Measurements from ENCODE around the gene BCL7B.
A peak's percentile ranks its signal among the peaks of the same experiment; 100 is the strongest.
"Not testable (repeated sequence)": the region's sequence is repeated elsewhere in the genome, so short reads cannot be mapped to it uniquely, and the experiment has no call there.

The BCL7B gene

DNA sequence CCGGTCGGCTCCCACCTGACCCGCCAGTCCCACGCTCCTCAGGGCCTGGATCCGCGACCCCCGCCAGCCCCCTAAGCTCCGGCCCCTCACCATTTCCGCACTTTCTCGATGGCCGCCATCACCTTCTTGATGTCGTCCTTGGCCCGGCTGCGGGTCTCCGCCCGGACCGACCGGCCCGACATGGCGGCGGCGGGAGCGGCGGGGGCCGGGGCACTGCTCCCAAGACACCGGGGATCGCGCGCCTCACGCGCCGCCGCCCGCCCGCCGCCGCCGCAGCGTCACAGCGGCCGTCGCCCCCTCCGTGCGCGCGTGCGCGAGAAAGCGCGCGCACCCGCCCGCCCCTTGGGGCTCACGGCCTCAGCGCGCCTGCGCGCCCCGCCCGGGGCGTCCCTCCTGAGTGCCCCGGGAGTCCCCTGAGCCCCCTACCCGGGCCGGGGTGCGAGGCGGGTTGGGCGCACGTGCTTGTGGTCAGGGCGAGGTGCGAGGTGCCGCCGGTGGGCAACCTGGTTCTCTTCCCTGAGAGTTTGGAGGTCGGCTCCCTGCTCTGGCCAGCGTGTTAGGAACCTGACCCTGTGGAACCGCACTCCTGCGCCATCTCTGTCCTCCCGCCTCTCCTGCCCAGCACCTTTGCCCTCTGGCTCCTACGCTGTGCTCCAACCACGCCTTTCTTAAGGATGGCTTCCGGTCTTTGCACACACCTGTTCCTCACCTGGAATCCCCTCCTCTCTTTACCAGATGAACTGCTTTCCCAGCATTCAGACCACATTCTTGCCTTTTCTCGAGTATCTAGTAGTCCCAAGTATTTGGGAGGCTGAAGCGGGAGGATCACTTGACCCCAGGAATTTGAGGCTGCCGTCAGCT, at the start of gene BCL7B:
TSS of gene BCL7B (minus strand) at position 294 of the 861 bp plus-strand sequence. CDS start at position 182, 112 bp downstream.
- DNase-seq: peak; percentile 83

DNA sequence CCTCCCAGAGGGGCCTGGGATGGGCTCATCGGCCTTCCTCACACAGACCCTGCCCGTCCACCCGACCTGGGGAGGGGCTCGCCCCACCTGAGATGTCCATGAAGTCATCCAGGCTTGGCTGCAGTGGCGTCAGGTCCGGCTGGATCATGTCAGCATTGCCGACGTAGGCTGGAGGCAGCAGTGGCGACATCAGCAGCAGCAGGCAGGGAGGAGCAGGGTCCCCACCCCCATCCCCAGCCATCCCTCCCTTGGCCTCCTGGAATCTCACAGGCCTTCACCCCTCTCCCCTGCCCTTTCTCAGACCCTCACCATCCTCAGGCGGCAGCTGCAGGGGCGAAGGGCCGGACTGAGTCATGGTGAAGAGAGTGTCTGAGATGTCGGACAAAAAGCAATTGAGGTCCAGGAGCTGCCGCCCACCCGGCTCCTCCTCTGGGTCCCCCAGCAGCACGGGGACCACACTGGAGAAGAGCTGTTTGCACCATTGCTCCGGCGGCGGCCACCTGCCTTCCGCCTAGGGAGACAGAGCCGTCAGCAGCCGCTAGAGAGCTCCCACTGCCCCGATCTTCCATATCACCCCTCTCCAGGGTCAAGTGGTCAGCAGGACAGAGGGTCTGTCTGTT, 48.2 kb upstream of the BCL7B start:
- DNase-seq: no peak

DNA sequence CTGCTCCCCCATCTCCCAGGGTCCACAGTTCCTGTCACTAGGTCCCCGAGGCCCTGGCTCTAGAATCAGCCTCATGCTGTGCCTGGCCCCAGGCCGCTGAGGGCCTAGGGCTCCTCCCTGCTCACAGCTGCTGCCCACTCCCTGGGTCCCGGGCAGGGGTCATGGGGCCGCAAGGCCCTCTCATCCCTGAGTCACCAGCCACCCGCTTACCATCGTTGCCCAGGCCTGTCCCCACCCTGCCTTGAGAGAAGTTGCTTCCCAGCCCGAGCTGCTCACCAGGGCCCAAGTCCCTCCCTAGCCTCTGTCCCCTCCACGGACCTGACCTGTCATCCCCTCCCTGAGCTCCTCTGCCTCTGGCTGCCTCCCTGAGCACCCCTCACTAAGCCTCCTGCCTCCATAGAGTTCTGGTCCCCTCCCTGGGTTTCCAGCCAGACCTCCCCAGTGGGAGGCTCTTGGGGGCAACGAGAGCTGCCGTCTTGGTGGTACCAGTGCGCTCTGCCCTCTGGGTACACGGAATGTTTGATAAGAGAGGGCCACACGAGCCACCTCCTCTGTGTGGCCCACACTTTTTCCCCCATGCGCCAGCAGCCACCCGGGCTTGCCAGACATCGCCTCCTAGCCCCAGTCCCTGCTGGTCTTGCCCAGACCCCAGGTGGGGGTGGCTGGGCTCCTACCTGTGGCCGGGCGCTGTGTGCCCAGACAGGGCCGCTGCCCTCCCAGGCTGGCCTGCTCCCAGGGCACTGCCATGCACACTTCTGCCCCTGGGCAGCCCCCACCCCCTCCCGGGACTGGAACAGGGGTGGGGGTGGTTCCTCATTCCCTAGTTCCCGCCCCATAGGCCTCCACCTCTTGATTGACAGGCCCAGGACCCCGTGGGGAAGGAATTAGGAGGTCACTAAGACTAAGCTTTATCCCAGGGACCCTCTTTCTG, 45.5 kb upstream of the BCL7B start:
- no peak for DNase-seq

DNA sequence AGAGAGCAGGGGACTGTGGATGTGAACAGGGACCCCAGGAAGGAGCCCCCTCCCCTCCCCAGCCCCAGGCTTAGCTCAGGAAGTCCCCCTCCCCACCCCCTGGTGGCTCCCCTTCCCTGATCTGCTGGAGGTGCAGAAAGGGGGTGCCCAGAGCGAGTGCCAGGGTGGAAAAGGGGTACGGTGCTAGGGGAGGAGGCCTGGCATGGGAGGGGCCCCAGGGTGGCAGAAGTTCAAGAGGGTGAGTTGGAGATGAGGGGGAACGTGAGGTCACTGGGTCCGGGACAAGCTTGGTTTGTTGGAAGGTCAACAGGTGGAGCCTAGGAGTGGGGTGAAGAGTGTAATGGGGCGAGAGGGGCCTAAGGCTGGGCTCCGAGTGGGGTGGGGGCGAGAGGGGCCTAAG, 42.4 kb upstream of the BCL7B start:
- DNase-seq: no peak

DNA sequence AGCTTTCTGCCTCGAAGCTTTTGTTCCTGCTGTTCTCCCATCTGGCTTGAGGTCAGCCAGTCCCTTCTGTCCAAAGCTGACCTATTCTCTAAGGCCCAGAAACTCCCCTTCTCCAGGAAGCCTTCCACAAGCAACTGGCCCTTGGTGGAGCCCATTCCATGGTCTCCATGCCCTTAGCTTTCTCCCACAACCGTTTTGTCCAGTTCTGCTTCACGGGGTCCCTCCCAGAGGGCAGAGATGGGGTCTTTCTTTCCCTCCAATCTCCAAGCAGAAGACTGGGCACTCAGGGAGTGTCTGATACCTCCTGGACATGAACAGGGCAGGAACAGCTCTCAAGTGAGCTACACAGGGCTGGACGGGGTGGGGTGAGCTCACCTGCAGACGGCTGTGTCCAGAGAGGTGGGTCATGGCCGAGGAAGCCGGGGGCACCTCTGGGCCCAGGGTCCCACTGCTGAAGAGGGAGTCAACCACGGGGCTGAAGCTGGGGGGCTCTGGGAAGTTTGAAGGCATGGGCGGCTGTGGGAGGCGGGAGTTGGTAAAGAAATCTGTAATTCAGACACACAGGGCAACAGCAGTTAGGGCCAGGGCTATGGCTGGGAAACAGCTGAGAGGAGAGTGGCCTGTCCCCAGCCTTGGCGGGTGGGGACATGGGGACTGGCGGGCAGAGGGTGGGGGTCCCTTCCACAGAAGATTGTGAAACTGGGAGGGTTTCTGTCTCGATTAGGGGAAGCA, 41.8 kb upstream of the BCL7B start:
- no peak for DNase-seq

DNA sequence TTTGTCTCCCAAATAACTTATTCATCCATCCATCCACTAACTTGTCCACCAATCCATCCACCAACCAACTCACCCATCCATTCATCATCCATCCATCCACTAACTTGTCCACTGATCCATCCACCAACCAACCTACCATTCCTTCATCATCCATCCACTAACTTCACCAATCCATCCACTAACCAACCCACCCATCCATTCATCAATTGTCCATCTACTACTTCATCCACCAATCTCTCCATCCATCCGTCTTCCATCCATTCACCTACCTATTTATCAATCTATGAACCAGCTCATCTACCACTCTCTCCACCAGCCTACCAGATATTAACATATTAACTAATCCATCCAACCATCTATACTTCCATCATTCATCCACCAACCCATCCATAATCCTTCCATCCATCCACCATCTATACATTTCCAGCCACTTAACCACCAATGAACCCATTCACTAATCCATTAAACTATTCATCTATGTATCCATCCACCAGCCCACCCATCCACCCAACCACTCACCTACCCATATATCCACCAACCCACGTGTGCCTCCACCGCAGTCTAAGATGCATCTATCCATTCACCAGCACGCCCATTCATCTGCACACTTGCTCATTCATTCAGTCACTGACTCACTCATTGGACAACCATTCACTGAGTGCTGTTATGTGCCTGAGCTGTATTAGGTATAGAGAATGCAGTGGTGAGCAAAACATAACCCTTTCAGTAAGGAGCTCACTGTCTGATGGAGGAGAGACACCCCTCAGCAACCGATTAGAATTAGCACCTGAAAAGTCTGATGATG, 40.7 kb upstream of the BCL7B start:
- no peak for DNase-seq

DNA sequence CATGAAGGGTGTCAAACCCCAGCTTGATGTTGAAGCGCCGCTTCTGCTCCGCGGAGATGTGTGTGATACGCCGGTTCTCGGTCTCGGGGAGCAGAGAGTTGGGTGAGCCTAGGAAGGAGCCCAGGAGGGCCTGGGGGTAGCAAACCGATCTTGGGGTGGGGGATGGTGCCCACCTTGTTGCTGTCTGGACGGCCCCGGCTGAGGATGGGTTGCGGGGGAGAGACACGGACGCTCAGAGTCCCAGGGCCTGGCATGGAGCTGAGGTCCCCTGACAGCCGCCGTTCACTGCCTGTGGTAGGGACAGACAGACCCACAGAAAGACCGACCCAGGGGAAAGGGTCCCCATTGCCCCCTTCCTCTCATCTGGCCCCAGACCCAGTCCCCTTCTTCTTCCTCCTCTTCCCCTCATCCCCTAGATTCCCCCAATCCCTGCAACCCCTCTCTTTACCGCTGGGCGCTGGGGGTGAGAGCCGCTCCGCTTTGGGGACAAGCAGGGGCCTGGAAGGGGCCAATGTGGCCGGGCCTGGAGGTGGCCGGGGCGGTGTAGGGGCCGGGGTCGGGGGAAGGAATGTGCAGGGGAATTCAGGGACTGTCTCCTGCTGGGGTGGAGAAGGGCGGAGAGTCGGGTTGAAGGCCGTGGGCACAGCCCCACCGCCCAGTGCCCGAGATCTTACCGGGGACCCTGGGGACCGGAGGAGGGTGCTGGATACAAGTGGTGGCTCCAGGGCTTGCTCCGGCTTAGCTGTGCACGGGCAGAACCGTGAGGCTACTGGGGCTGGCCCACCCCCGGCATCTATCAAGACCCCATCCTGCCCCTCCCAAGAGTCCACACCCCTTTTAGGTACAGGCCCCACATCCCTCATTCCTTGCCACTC, 38.9 kb upstream of the BCL7B start:
- no peak for DNase-seq

DNA sequence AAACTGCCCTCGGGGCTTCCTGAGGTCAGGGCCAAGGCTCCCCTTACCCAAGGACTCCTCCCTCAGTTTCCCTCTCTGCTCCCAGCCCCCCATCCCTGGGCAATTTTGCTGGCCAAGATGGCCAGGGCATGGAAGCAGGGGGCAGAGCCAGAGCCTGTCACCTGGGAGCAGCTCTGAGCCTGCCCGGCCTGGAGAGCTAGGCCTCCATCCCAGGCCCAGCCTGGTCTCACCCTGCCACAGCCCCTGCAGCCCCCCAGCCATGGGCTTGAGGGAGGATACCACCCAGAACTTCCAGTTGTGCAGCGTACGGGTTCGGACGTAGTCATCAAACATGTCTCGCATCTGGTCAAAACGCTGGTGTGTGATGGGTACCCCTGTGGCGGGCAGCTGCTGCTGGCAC, 37.9 kb upstream of the BCL7B start:
- no peak for DNase-seq

DNA sequence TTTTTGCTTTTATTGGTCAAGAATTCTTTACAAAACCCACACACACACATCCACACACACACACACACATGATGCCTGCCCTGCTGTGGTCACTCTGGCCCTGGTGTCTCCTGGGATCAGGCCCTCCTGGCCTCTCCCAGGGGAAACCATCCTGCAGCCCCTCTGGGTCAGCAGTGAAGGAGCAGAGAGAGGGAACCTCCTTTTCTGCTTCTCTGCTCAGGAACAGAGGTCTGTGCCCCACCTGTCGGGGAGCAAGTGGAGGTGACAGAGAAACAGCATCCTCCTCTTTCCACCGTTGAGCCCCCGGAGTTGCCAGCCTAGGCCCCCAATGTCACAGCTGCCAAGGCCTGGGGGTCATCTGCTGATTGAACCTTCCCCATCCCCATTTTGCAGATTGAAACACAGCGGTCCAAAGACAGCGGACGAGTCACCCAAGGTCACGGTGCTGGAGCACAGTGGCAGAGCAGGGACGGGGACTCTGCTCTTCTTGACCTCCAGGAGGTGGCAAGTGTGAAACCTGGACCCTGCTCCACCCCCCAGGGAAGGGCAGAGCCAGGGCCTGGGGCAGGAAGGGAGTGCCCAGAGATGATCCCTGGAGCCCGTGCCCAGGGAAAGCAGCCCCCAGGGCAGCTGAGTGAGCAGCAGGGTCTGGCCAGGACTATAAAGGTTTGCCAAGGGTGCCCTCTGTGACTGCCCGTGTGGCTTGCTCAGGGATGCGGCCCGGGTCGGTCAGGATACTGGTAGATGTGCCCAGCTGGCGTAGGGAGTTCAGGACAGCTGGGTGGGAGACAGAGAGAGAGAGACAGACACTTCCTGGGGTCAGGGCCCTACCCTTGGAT, 35.9 kb upstream of the BCL7B start:
- DNase-seq: no peak

DNA sequence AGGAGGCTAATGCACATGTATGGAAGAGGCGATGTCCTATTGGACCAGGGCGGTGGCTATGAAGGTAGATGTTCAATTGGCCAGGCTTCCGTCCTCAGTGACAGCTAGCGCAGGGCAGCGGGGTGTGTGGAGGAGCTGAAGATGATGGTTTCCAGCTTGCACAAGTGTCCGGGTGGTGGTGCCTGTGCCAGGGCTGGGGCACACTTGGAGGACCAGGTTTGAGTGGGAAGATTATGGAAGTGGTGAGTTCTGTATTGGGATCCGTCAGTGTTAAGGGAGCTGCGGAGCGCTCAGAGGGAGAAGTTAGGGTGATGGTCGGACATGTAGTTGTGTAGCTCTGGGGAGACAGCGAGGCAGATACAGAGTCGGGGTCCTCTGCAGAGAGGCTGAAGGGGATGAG, 29.4 kb upstream of the BCL7B start:
- no peak for DNase-seq

DNA sequence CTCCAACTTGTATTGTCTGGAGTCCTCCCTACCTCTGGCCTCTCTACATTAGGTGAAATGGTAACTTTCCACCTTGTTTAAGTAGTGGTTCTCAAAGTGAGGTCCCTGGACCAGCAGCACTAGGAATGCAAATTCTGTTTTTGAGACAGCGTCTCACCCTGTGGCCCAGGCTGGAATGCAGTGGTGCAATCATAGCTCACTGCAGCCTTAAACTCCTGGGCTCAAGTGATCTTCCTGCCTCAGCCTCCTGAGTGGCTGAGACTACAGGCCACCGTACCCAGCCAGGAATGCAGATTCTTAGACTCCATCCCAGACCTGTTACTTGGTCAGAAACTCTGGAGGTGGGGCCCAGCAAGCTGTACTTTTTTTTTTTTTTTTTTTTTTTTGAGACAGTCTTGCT, 27.7 kb upstream of the BCL7B start:
- no peak for DNase-seq

DNA sequence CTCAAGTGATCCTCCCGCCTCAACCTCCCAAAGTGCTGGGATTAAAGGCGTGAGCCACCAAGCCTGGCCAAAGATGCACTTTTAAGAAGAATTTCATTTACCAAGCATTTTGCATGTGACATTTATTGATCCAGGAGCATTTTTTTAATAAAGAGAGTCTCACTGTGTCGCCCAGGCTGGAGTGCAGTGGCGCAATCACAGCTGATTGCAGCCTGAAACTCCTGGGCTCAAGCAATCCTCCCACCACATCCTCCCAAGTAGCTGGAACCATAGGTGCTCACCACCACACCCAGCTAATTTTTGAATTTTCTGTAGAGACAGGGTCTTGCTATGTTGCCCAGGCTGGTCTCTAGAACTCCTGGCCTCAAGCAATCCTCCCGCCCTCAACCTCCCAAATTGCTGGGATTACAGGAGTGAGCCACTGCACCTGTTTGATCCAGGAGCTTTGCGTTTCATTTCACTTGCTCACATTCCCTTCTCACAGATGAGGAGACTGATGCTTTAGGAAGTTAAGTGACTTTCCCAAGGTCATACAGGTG, 25.2 kb upstream of the BCL7B start:
- DNase-seq: no peak

DNA sequence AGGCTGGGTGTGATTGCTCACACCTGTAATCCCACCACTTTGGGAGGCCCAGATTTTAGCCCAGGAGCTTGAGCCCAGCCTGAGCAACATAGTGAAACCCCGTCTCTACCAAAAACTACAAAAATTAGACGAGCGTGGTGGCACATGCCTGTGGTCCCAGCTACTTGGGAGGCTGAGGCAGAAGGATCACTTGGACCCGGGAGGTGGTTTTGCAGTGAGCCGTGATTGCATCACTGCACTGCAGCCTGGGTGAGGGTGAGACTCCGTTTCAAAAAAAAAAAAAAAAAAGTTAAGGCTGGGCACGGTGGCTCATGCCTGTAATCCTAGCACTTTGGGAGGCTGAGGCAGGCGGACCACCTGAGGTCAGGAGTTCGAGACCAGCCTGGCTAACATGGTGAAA, 23.5 kb upstream of the BCL7B start:
- DNase-seq: not testable (repeated sequence)

DNA sequence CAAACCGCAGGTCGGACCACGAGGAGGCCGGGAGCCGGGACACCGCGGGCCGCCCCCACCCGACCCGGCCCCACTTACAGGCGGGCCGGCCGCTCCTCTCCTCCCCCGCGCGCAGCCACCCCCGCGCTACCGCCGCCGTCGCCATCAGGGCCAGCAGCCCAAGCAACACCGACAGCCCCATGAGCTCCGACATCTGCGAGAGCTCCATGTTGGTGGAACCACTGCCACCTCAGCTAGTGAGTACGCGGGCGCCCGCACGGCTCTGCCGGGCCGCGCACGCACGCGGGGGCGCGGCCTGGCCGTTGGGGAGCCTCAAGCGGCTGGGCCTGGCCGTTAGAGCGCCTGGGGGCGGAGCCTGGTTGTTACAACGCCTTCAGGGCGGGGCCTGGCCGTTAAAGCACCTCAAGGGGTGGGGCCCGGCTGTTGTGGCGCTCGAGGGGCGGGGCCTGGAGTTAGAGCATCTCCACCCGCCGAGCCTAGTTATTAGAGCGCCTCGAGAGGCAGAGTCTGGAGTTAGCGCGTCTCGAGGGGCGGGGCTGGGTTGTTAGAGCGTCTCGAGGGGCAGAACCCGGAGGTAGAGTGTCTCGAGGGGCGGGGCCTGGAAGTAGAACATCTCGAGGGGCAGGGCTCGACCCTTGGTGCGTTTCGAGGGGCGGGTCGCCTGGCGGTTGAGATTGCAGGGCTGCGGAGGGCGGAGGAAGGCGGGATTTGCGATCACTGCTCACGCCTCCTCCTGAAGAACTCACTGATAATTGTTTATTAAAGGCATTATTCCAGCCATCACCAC, 21.0 kb upstream of the BCL7B start, which contains the start of gene TBL2:
TSS of gene TBL2 (minus strand) at position 238 of the 787 bp plus-strand sequence. CDS start at position 208, 30 bp downstream.
- peak; percentile 100 for DNase-seq

DNA sequence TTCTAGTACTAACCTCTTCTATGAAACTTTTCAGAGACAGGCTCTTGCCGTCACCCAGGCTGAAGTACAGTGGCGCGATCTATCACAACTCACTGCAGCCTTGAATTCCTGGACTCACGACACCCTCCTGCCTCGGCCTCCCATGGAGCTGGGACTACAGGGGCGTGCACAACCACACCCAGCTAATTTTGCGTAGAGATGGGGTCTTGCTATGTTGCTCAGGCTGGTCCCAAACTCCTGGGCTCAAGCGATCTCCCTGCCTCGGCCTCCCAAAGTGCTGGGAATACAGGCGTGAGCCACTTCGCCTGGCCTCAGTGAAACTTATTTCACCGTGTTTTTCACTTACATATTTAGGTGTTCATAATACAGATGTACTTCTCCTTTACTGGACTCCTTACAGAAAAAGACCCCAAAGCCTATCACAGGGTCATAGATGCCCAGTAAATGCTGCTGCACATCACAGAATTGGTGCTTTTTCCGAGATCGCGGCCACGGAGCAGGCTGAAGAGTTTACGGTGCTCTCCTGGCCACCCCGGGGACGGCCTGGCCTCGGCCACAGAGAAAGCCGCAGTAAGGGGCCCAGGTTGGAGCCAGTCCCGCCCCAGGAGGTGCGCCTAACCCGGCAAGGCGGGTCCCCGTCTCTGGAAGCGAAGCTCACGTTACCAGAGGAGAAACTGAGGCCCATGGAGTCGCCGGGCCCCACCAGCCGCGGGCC, 20.3 kb upstream of the BCL7B start:
- no peak for DNase-seq

DNA sequence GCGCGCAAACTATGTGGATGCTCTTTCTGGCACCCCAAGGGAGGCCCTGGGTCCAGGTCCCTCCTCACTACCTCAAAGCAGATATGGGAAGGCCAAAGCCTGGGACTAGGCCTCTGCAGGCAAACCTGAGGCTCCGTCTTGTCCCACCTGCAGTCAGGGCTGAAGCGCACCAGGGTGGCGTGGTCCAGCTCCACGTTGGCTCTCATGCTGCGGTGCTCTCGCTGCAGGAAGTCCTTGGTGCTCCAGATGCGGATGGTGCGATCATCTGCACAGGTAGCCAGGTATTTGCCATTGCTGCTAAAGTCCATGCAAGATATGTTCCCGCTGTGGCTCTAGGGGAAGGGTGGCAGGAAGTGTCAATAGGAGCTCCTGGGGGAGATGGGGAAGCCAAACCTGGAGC, 16.3 kb upstream of the BCL7B start:
- DNase-seq: no peak

DNA sequence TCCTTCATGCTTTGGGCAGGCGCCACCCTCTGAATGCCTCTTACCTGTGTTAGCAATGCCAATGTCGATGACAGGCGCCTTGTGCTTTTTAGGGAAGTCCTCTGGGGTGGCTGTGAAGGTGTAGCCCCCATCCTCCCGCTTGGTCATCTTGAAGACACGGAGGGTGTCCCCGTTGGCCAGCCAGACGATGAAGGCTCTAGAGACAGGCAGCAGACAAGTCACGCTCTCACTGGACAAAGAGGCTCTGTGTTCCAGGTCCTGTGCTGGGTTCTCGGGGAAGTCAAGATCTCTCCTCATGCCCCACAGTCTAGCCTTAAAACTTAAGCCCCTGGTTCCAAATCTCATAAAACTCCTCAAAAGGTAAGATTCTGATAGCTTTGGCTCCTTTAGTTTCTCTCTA, 15.8 kb upstream of the BCL7B start:
- DNase-seq: no peak

DNA sequence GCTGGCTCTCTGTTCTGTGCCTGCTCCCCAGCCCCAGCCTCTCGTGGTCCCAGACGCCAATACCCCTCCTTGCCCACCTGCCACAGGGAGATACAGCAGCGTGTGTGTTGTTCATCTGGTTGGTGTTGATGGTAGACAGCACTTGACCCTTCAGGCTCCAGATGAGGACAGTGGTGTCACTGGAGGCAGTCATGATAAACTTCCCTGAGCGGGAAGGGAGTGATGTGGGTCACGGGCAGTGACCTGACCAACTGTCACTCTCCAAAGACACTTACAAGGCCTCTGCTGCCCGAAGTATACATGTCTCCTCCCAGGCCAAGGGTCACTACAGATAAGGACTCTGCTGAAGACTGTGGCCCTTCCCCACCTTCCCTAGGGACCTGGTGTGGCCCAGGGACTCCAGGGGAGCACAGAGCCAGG, 15.3 kb upstream of the BCL7B start:
- DNase-seq: no peak
